Panc1 (cell line): ENCODE measurements around the gene GLE1.

Experiments
- REST ChIP-seq, 2 experiments: IDR thresholded peaks; 2 replicates each; pipeline ENCODE4 v1.6.1; 2011 to 2012; ENCODE audit warnings: low read depth in 2 of 2, control low read depth in 1 of 2, low read length in 1 of 2, mild to moderate bottlenecking in 1 of 2, moderate library complexity in 1 of 2; ENCODE audit not compliant: insufficient read depth in 1 of 2
- TF ChIP-seq, protein P1 (sequence below): fragments of 450-650 bp; IDR thresholded peaks from 2 replicates; pipeline ENCODE4 v1.5.1; 2017; ENCODE audit warnings: mild to moderate bottlenecking

DNA sequence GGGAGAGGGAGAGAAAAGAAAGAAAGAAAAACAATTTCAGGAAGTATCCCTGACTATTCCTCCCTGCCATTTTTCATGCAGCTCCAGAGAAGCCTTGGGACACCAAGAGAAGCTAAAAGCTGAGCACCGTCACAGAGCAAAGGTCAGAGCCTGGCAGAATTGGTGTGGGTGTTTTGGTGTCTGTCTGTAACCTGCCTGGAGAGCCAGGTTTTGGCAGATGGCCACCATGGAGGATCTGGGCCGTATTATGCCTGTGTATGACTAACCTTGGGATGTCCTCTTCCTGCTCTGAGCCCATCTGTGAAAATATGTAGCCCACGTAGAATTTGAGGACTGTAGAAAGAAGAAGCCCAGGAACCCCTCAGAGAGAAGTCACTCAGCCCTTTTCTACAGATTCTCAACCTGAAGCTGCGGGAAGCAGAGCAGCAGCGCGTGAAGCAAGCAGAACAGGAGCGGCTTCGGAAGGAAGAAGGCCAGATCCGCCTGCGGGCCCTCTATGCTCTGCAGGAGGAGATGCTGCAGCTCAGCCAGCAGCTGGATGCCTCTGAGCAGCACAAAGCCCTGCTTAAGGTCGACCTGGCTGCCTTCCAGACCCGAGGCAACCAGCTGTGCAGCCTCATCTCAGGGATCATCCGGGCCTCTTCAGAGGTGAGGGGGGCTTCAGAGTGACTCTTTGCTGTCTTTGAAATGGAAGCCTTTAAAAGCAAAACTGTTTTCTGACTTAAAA, 18.8 kb downstream of the GLE1 start:
- TF ChIP-seq, protein P1, sequence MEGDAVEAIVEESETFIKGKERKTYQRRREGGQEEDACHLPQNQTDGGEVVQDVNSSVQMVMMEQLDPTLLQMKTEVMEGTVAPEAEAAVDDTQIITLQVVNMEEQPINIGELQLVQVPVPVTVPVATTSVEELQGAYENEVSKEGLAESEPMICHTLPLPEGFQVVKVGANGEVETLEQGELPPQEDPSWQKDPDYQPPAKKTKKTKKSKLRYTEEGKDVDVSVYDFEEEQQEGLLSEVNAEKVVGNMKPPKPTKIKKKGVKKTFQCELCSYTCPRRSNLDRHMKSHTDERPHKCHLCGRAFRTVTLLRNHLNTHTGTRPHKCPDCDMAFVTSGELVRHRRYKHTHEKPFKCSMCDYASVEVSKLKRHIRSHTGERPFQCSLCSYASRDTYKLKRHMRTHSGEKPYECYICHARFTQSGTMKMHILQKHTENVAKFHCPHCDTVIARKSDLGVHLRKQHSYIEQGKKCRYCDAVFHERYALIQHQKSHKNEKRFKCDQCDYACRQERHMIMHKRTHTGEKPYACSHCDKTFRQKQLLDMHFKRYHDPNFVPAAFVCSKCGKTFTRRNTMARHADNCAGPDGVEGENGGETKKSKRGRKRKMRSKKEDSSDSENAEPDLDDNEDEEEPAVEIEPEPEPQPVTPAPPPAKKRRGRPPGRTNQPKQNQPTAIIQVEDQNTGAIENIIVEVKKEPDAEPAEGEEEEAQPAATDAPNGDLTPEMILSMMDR: no peak
- no peak for TF ChIP-seq REST (IDR thresholded peaks at IDR 0.05; ENCODE audit: insufficient read depth in 1 of 2, low read depth in 2 of 2, low read length in 1 of 2)
